Thoracic aorta (tissue), 2 donors: ENCODE measurements around the gene AKAIN1. TPM values are rescaled to one million over a fixed set of nuclear protein-coding genes. Genes with fewer than 3 reads are reported as not detected.

Source experiments
- ATAC-seq: fragments of 150-250 bp; one replicate; pipeline ENCODE4 v1.8.0; 2017; ENCODE audit warnings: low read depth; ENCODE audit not compliant: insufficient number of reproducible peaks, low FRiP score
- DNase-seq: peaks from one replicate; pipeline ENCODE4 v3.0.0-alpha.2; 2020; ENCODE audit warnings: low spot score
- H3K27ac ChIP-seq, 2 donors: fragments of 200-600 bp; sonication (generic); 1 replicate in 1 of 2; 2 replicates in 1 of 2; pipeline ENCODE4 v1.5.1; 2016; ENCODE audit warnings: mild to moderate bottlenecking in 2 of 2, moderate library complexity in 2 of 2
- H3K27me3 ChIP-seq: fragments of 200-600 bp; sonication (generic); replicated peaks from 2 replicates; pipeline ENCODE4 v1.6.0; 2016; ENCODE audit warnings: mild to moderate bottlenecking; ENCODE audit not compliant: insufficient read depth
- H3K36me3 ChIP-seq: fragments of 200-600 bp; sonication (generic); one replicate; pipeline ENCODE4 v1.5.1; 2016
- H3K4me1 ChIP-seq, 2 donors: fragments of 200-600 bp; sonication (generic); 1 replicate in 1 of 2; 2 replicates in 1 of 2; pipeline versions ENCODE4 v1.5.1 to v1.6.0; 2016; ENCODE audit warnings: low read depth in 2 of 2, mild to moderate bottlenecking in 1 of 2; ENCODE audit not compliant: control insufficient read depth in 1 of 2
- H3K4me3 ChIP-seq: fragments of 200-600 bp; sonication (generic); 2 replicates; pipeline ENCODE4 v1.5.1; 2016; ENCODE audit warnings: mild to moderate bottlenecking
- H3K9me3 ChIP-seq: fragments of 200-600 bp; sonication (generic); 2 replicates; pipeline ENCODE4 v1.5.1; 2016
- CTCF ChIP-seq: fragments of 200-600 bp; sonication (generic); IDR thresholded peaks from one replicate; pipeline ENCODE4 v1.5.1; 2019; ENCODE audit warnings: antibody characterized with exemption
- total RNA-seq, 2 donors: library from RNA; depleted of rRNA; stranded (reverse); fragments of >200 nt; gene quantifications; one replicate each; pipeline versions ENCODE4 v1.1.0 to v1.2.3, GENCODE V29; 2016

AKAIN1 gene
- total RNA-seq, 2 donors from 2014 or later = not detected

DNA sequence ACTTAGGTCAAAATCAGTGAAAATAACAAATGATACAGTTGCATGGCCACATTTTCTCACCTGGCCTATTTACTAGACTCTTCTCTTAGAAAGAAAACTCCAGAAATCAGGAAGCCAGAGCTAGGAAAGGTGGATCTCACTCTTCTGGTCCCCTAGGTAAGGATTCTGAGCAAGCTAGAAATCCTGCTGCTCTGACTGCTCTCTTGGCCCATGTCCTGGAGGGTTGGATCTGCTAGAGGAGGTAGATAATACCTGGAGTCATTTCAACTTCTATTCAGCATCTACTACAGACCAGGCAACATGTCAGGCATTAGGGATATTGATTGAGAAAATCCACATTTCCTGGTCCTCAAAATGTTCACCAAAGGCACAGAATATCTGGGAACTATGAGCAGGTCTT is 34.9 kb downstream of the AKAIN1 start:
- DNase-seq (no peak), ATAC-seq (no peak)
- Histone ChIP-seq H3K27ac (no peak overlapping the region), H3K27me3 (no peaks in the 10 kb centered on the region), H3K36me3 (no peaks in the 10 kb centered on the region), H3K9me3 (no peaks in the 10 kb centered on the region), H3K4me1 (no peaks in the 10 kb centered on the region), H3K4me3 (no peak overlapping the region)
- no peak for TF ChIP-seq CTCF

DNA sequence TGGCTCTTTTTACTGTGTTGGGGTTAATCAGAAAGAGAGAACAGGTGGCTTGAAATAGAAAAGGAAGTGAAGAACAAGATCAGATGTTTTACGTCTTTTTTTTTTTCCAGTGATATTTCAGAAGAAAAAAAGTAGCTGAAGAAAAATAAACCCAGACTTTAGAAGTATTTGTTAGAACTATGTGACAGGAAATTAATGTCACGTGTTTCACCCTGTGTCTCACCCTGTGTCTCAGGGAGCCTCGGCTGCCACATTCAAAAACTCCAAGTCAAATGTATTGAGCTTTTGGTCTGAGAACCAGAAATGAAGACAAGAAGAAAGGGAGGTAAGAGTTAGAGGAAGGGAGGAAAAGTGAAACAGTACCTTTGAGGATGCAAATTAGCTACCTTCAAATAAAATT is 38.0 kb downstream of the AKAIN1 start:
- no peaks in the 10 kb centered on the region for H3K36me3 ChIP-seq
- no peak overlapping the region for H3K27ac ChIP-seq
- DNase-seq = no peak
- TF ChIP-seq CTCF = no peak
- no peaks in the 10 kb centered on the region for H3K4me1 ChIP-seq
- no peak for ATAC-seq
- no peak overlapping the region for H3K4me3 ChIP-seq
- no peaks in the 10 kb centered on the region for H3K9me3 ChIP-seq
- no peaks in the 10 kb centered on the region for H3K27me3 ChIP-seq

GRCh38 chr18:5158587-5158986 is 38.5 kb downstream of the AKAIN1 start:
- ATAC-seq = no peak
- no peak for DNase-seq
- Histone ChIP-seq H3K27me3 (no peaks in the 10 kb centered on the region), H3K4me3 (no peak overlapping the region), H3K36me3 (no peaks in the 10 kb centered on the region), H3K4me1 (no peaks in the 10 kb centered on the region), H3K27ac (no peak overlapping the region), H3K9me3 (no peaks in the 10 kb centered on the region)
- TF ChIP-seq CTCF = no peak

DNA sequence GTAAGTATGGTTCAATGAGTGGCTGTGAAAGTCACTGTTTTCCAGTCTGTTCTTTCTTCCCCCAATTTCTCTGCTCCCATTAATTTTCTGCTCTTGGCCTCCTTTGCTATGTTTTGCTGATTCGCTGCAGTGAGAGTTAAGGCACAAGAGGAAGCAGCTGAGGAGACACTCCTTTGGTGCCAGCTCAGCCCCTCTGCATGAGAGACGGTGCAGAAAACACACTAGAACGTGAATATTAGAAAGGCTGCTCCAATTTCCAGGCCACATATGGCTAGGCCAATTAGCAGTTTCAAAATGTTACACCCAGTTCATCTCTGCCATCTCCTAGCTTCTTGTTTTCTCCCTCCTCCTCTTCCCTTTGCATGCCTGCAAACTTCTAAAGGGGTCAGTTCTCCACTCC is 38.9 kb downstream of the AKAIN1 start:
- DNase-seq = no peak
- Histone ChIP-seq H3K9me3 (no peaks in the 10 kb centered on the region), H3K36me3 (no peaks in the 10 kb centered on the region), H3K4me1 (no peaks in the 10 kb centered on the region), H3K27me3 (no peaks in the 10 kb centered on the region), H3K4me3 (no peak overlapping the region), H3K27ac (no peak overlapping the region)
- TF ChIP-seq CTCF = no peak
- ATAC-seq = no peak

DNA sequence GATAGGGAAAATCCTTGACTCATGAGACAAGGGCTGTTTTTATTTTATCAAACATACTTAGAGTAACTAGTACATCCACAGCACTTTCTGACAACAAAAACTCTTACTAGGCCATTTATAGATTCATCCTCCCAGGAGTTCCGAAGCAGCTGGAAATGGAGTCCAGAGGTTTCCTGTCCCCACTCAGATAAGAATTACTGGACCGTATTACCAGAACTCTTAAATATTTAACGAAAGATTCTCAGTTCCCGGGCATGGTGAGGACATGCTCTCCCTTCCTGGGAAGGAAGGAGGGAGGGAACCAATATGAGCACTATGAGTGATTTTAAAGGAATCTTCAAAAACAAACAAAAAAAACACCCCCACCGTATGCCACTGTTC is 41.2 kb downstream of the AKAIN1 start:
- no peaks in the 10 kb centered on the region for H3K4me1 ChIP-seq
- no peak overlapping the region for H3K4me3 ChIP-seq
- H3K9me3 ChIP-seq = no peaks in the 10 kb centered on the region
- H3K36me3 ChIP-seq = no peaks in the 10 kb centered on the region
- TF ChIP-seq CTCF = no peak
- H3K27ac ChIP-seq = no peak overlapping the region
- DNase-seq (no peak), ATAC-seq (no peak)
- no peaks in the 10 kb centered on the region for H3K27me3 ChIP-seq
